Activated B cell treated with CpG ODN at 0.5 μM for 24 hours (primary cell): ENCODE data around the gene ELOF1. TPM values are rescaled to one million over a fixed set of nuclear protein-coding genes. Genes with fewer than 3 reads are reported as not detected.

Experiments
- ATAC-seq: fragments of 200-7000 bp; cut with Tn5 transposase; one replicate; pipeline ENCODE4 v1.10.0; 2021; ENCODE audit warnings: low read depth, mild to moderate bottlenecking, moderate library complexity
- CTCF ChIA-PET: fragments of 350-600 bp; sonication (Branson Sonifier 250); formaldehyde crosslinking; loops from one replicate; lab custom pipeline; 2021; ENCODE audit warnings: antibody characterized with exemption; lab: Charles Lee
- POLR2A ChIA-PET: fragments of 350-600 bp; sonication (Branson Sonifier 250); formaldehyde crosslinking; loops from one replicate; lab custom pipeline; 2021; ENCODE audit warnings: antibody characterized with exemption; lab: Charles Lee
- DNase-seq: peaks from one replicate; pipeline ENCODE4 v3.0.0; 2022
- H3K27ac Mint-ChIP-seq: one replicate; pipeline ENCODE4 v1.8.0; 2020; ENCODE audit warnings: mixed read lengths
- H3K27me3 Mint-ChIP-seq: one replicate; pipeline ENCODE4 v1.8.0; 2021; ENCODE audit warnings: mixed read lengths
- H3K36me3 Mint-ChIP-seq: one replicate; pipeline ENCODE4 v1.8.0; 2021; ENCODE audit warnings: low read depth, mixed read lengths
- H3K4me1 Mint-ChIP-seq: one replicate; pipeline ENCODE4 v1.8.0; 2021; ENCODE audit warnings: mixed read lengths
- H3K4me3 Mint-ChIP-seq: one replicate; pipeline ENCODE4 v1.8.0; 2020; ENCODE audit warnings: mild to moderate bottlenecking, mixed read lengths
- H3K9me3 Mint-ChIP-seq: one replicate; pipeline ENCODE4 v1.8.0; 2020; ENCODE audit warnings: mixed read lengths
- intact Hi-C: fragments of 100-400 bp; cut with micrococcal nuclease; formaldehyde crosslinking; loops from one replicate; pipeline ENCODE4 v1.15.1; 2024
- total RNA-seq: library from RNA; stranded (reverse); gene quantifications from 2 replicates; pipeline ENCODE4 v1.2.3, GENCODE V29; 2022
- TF ChIP-seq, protein P1 (sequence below): fragments of 200-600 bp; IDR thresholded peaks from one replicate; pipeline ENCODE4 v1.8.0; 2022; ENCODE audit warnings: antibody characterized with exemption, mild to moderate bottlenecking

Gene ELOF1
- total RNA-seq, 1 donor from 2014 or later = 61.7 TPM

DNA sequence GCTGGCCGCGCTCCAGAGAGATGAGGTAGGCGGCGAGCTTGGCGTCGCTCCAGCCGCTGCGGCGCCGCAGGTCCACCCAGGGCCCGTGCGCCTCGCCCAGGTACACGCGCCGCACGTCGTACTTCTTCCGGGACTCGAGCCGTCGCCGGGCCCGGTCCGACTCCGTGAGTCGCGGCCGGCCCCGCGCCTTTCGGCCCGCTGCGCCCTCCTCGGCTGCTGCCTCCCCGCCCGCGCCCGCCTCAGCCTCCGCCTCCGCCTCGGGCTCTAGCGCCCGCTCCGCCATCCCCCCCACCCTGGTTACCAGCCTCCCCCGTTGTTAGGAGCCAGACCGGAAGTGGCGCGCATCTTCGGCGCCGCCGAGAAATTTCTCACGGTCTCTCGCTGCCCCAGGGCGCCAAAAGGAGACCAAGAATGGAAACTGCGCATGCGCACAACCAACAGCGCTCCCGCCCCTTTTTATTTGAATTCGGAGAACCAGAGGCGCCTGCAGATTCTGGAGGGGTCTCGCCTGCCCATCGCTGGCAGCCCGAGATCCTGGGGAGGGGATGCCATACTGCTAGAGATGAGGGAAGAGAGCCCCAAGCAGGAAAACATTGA, 53.4 kb downstream of the ELOF1 start, which contains the start of gene ZNF653:
ZNF653 (minus strand) TSS at position 336 of the 597 bp plus-strand sequence; CDS start at position 283, 53 bp downstream.
- peak within 1 kb of the TSS; percentile 92 for H3K4me3 Mint-ChIP-seq
- H3K9me3 Mint-ChIP-seq = no peaks in the 10 kb centered on the region
- POLR2A ChIA-PET = interaction anchor here (0.6 to 2.1 kb wide), 5 partner anchors 23 to 130 kb away, joined by 3 to 8 read pairs (median 4); partner anchors contain the start of genes ECSIT and ELOF1
- peaks cover 16% of the 10 kb centered on the region for H3K36me3 Mint-ChIP-seq
- H3K27ac Mint-ChIP-seq = peak within 1 kb of the TSS; percentile 95
- TF ChIP-seq, protein P1, sequence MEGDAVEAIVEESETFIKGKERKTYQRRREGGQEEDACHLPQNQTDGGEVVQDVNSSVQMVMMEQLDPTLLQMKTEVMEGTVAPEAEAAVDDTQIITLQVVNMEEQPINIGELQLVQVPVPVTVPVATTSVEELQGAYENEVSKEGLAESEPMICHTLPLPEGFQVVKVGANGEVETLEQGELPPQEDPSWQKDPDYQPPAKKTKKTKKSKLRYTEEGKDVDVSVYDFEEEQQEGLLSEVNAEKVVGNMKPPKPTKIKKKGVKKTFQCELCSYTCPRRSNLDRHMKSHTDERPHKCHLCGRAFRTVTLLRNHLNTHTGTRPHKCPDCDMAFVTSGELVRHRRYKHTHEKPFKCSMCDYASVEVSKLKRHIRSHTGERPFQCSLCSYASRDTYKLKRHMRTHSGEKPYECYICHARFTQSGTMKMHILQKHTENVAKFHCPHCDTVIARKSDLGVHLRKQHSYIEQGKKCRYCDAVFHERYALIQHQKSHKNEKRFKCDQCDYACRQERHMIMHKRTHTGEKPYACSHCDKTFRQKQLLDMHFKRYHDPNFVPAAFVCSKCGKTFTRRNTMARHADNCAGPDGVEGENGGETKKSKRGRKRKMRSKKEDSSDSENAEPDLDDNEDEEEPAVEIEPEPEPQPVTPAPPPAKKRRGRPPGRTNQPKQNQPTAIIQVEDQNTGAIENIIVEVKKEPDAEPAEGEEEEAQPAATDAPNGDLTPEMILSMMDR = no peak
- no peaks in the 10 kb centered on the region for H3K27me3 Mint-ChIP-seq
- H3K4me1 Mint-ChIP-seq = peaks cover 18% of the 10 kb centered on the region
- intact Hi-C loops = loop anchor here (1.0 to 2.0 kb wide), 10 partner anchors 23 to 635 kb away; partner anchors contain the start of genes CARM1, CCDC159, ECSIT and ELOF1
- CTCF ChIA-PET = interaction anchor here (0.6 kb wide), 1 partner anchor 23 kb away, joined by 3 read pairs; no protein-coding TSS in a partner anchor
- ATAC-seq (peak; percentile 49), DNase-seq (peak; percentile 91)

DNA sequence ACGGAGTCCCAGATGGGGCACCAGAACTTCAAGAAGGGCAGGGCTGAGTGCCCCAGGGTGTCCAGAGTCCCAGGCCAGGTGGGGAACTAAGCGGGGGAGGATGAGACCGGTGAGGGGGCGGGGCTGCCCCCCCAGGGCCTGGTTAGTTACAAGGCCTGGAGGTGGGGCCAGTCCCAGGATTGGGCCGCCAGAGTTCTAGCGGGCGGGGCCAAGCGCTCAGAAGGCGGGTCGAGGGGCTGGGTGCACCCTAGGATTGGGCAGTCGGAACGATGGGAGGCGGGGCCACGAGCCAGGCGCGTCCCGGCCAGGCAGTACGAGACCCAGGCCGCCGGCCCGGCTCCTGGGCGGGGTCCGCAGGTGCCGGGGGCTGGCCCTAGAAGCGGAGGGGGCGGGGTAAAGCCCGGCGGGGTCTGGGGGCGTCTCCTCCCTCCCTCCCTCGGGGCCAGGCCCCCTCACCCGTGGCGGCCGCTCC, 54.0 kb downstream of the ELOF1 start:
- TF ChIP-seq, protein P1 = no peak
- POLR2A ChIA-PET = interaction anchor here (0.8 to 2.1 kb wide), 3 partner anchors 54 to 130 kb away, joined by 3 to 8 read pairs (median 7); partner anchors contain the start of gene ELOF1
- H3K36me3 Mint-ChIP-seq = peaks cover 10% of the 10 kb centered on the region
- ATAC-seq = peak; percentile 93
- H3K4me1 Mint-ChIP-seq = peaks cover 18% of the 10 kb centered on the region
- peak overlapping the region; percentile 92 for H3K4me3 Mint-ChIP-seq
- CTCF ChIA-PET = interaction anchor here (0.6 kb wide), 1 partner anchor 23 kb away, joined by 3 read pairs; no protein-coding TSS in a partner anchor
- H3K27ac Mint-ChIP-seq = peak overlapping the region; percentile 95
- peak; percentile 97 for DNase-seq
- no peaks in the 10 kb centered on the region for H3K9me3 Mint-ChIP-seq
- H3K27me3 Mint-ChIP-seq = no peaks in the 10 kb centered on the region
- intact Hi-C loops = loop anchor here (1.0 to 2.0 kb wide), 10 partner anchors 23 to 634 kb away; partner anchors contain the start of genes CARM1, CCDC159, ECSIT and ELOF1

DNA sequence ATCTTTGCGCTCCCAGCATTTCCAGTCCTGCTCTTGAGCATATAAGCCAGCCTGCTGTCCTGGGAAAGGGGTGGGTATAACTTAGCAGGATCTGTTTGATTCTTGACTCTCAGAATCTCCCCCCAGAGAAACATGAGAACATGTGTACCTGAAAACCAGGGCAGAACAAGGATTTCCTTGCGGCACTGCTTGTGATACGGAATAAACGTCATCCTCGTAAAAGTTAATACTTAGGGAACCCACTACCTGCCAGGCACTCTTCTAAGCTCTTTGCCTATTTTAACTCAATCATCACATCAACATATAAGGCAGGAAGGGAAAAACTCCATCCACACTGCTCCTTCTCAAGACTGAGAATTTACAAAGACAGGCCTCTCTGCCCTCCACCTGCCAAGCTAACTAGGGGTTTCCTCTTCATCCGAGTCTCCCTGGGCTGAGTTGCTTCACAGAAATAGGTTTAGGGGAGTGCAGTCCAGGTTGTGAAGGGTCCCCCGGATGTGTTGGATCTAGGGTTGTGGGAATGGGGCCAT, 54.5 kb downstream of the ELOF1 start:
- intact Hi-C loops = loop anchor here (1.0 to 2.0 kb wide), 10 partner anchors 22 to 634 kb away; partner anchors contain the start of genes CARM1, CCDC159, ECSIT and ELOF1
- DNase-seq (no peak), ATAC-seq (no peak)
- Mint-ChIP-seq H3K27ac (peak overlapping the region; percentile 83), H3K27me3 (no peaks in the 10 kb centered on the region), H3K9me3 (no peaks in the 10 kb centered on the region), H3K4me1 (peaks cover 18% of the 10 kb centered on the region), H3K36me3 (peaks cover 13% of the 10 kb centered on the region), H3K4me3 (peak overlapping the region; percentile 92)
- CTCF ChIA-PET = no interaction called here
- POLR2A ChIA-PET = interaction anchor here (1.8 kb wide), 1 partner anchor 129 kb away, joined by 8 read pairs; no protein-coding TSS in a partner anchor
- TF ChIP-seq, protein P1 = no peak

Other genes starting within 250 kb of the ELOF1 start
- gene RAB3D, start 219.6 kb downstream of the ELOF1 start, total RNA-seq = 4.5 and 6.2 TPM in 2 replicates
- gene TMEM205, start 213.0 kb downstream of the ELOF1 start, total RNA-seq = 61.8 and 68.1 TPM in 2 replicates
- gene CCDC159, start 212.7 kb downstream of the ELOF1 start, total RNA-seq = 27.6 and 32.1 TPM in 2 replicates
- 1.5 and 2.2 TPM in 2 replicates for gene PLPPR2, start 203.8 kb downstream of the ELOF1 start, total RNA-seq
- 4.3 and 5.1 TPM in 2 replicates for gene SWSAP1, start 184.6 kb downstream of the ELOF1 start, total RNA-seq
- gene EPOR, start 174.9 kb downstream of the ELOF1 start, total RNA-seq = 1.8 and 2.5 TPM in 2 replicates
- 0.32 and 0.33 TPM in 2 replicates for gene RGL3, start 139.9 kb downstream of the ELOF1 start, total RNA-seq
- 0.29 TPM in 1 of 2 replicates, not detected in the other for gene ODAD3, start 124.1 kb downstream of the ELOF1 start, total RNA-seq
- 287 and 289 TPM in 2 replicates for gene PRKCSH, start 123.6 kb downstream of the ELOF1 start, total RNA-seq
- not detected in 2 replicates for gene ELAVL3, start 78.2 kb downstream of the ELOF1 start, total RNA-seq
- 10.3 and 14.1 TPM in 2 replicates for gene ZNF653, start 53.4 kb downstream of the ELOF1 start, total RNA-seq
- 49.3 and 54.2 TPM in 2 replicates for gene ECSIT, start 30.1 kb downstream of the ELOF1 start, total RNA-seq
- not detected in 2 replicates for gene CNN1, start 20.4 kb downstream of the ELOF1 start, total RNA-seq
- 47.6 and 50.9 TPM in 2 replicates for gene ACP5, start 18.4 kb upstream of the ELOF1 start, total RNA-seq
- gene ZNF627, start 38.3 kb upstream of the ELOF1 start, total RNA-seq = 17.0 and 17.6 TPM in 2 replicates
- 2.6 and 3.0 TPM in 2 replicates for gene ZNF823, start 179.7 kb upstream of the ELOF1 start, total RNA-seq
- gene ZNF441, start 207.8 kb upstream of the ELOF1 start, total RNA-seq = 23.3 and 23.9 TPM in 2 replicates
- 1.4 and 1.7 TPM in 2 replicates for gene ZNF491, start 239.3 kb upstream of the ELOF1 start, total RNA-seq